Spleen (tissue), 7 donors: ENCODE results near the gene SSTR3.

Experiments used
- POLR2A ChIP-seq, 3 donors: fragments of 450-650 bp; IDR thresholded peaks; one replicate each; pipeline ENCODE4 v1.5.1; 2017; ENCODE audit warnings: antibody characterized with exemption in 3 of 3, mild to moderate bottlenecking in 1 of 3
- TF ChIP-seq, protein P1 (sequence below), 11 experiments: fragments of 200-600 bp in 7 of 11; fragments of 450-650 bp in 4 of 11; sonication (generic) in 4 of 11; IDR thresholded peaks in 8 of 11; conservative IDR thresholded peaks in 3 of 11; 1 replicate in 7 of 11; 2 replicates in 4 of 11; pipeline versions ENCODE4 v1.4.0 to v1.8.0; 2016 to 2021; ENCODE audit warnings: antibody characterized with exemption in 11 of 11, inconsistent platforms in 4 of 11, mild to moderate bottlenecking in 1 of 11
- donor health status: DM: no; HTN: no; CAD: no; lungs with moderate emphysema.
- donor health status: DM: no; HTN: no; CAD: no.
- donor health status: DM: no; HTN: no; CAD: no.

DNA sequence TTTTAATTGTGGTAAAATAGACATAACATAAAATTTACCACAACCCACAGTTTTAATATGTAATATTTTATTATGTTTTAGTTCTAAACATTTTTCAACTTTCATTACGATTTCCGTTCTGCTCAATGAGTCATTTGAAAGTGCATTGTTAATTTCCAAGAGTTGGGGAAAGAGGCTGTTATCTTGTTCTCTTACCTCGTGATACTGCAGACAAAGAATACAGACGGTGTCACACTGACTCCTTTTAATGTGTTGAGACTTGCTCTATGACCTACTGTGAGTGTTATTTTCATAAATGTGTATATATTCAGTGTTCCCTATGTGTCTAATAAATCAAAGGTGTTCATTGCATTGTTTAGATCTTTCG is 42.6 kb upstream of the SSTR3 start:
- TF ChIP-seq, protein P1, sequence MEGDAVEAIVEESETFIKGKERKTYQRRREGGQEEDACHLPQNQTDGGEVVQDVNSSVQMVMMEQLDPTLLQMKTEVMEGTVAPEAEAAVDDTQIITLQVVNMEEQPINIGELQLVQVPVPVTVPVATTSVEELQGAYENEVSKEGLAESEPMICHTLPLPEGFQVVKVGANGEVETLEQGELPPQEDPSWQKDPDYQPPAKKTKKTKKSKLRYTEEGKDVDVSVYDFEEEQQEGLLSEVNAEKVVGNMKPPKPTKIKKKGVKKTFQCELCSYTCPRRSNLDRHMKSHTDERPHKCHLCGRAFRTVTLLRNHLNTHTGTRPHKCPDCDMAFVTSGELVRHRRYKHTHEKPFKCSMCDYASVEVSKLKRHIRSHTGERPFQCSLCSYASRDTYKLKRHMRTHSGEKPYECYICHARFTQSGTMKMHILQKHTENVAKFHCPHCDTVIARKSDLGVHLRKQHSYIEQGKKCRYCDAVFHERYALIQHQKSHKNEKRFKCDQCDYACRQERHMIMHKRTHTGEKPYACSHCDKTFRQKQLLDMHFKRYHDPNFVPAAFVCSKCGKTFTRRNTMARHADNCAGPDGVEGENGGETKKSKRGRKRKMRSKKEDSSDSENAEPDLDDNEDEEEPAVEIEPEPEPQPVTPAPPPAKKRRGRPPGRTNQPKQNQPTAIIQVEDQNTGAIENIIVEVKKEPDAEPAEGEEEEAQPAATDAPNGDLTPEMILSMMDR (IDR thresholded peaks at IDR 0.05 in 8 of 11, conservative IDR thresholded peaks at IDR 0.05 in 3 of 11), result no peak
- no peak for TF ChIP-seq POLR2A (IDR thresholded peaks at IDR 0.05)
